Measurements from ENCODE around the gene HLA-DQA2. TPM values are rescaled to one million over a fixed set of nuclear protein-coding genes. Genes with fewer than 3 reads are reported as not detected.

The HLA-DQA2 gene
- total and polyA plus RNA-seq, 2 of the 4 experiments (the other 2 are of a cell fraction): not detected

DNA sequence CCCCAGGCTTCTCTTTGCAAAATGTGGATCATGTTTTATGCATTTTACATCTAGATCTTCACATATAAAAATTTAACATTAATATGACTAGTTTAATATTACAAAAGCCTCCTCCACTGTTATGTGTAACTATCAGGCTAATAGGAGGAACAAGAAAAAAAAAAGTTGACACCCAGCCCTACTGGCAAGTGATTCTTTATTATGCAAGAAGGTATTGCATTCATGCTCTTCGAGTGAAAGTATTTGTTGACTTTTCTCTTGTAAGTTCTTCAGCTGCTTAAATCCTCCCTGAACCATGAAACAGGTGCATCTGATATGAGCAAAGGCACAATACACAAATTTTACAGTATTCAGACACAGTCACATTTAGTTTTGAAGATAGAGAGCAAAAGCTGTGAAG is 22.9 kb downstream of the HLA-DQA2 start:
- Histone ChIP-seq H3K4ac (ENCODE audit: low read depth, low read length) (no peak overlapping the region), H3K9ac (ENCODE audit: low read depth, low read length) (no peak overlapping the region), H4K20me1 (ENCODE audit: insufficient read depth, low read length) (no peaks in the 10 kb centered on the region), H3K27me3 (ENCODE audit: control insufficient read depth, insufficient read depth, low read length) (peaks cover 4% of the 10 kb centered on the region), H3K27ac (ENCODE audit: insufficient read depth, low read length) (no peak overlapping the region), H4K91ac (ENCODE audit: insufficient read depth, low read depth, low read length) (no peak overlapping the region), H2BK15ac (ENCODE audit: low read depth, low read length) (no peak overlapping the region), H2BK5ac (ENCODE audit: low read depth, low read length, poor library complexity, severe bottlenecking) (no peak overlapping the region), H2BK120ac (ENCODE audit: low read depth, low read length) (no peak overlapping the region), H3K36me3 (ENCODE audit: control insufficient read depth, insufficient read depth, low read length) (no peaks in the 10 kb centered on the region), H3K79me1 (ENCODE audit: low read depth in 1 of 2, low read length in 2 of 2) (no peaks in the 10 kb centered on the region), H3K9me3 (ENCODE audit: control insufficient read depth, insufficient read depth, low read length) (no peaks in the 10 kb centered on the region), H3K14ac (replicated peaks; ENCODE audit: low read depth, low read length) (no peak overlapping the region), H3K23ac (ENCODE audit: low read depth, low read length) (no peak overlapping the region), H2AK9ac (replicated peaks; ENCODE audit: low read depth, low read length, poor library complexity) (no peak overlapping the region), H2AFZ (replicated peaks; ENCODE audit: low read length, poor library complexity) (no peak overlapping the region), H3K4me1 (ENCODE audit: control insufficient read depth, insufficient read depth, low read length) (no peaks in the 10 kb centered on the region), H3K18ac (ENCODE audit: low read depth, low read length) (no peak overlapping the region), H3K56ac (ENCODE audit: extremely low read depth, insufficient read depth, low read length) (no peak overlapping the region), H3K4me3 (ENCODE audit: insufficient read depth, low read depth, low read length) (no peak overlapping the region), H4K5ac (ENCODE audit: low read depth, low read length) (no peak overlapping the region), H2BK20ac (ENCODE audit: low read depth, low read length) (no peak overlapping the region), H3K9me1 (ENCODE audit: insufficient read depth, low read length) (no peaks in the 10 kb centered on the region), H2AK5ac (ENCODE audit: low read depth, low read length) (no peak overlapping the region), H3K4me2 (ENCODE audit: low read depth, low read length) (no peak overlapping the region), H4K8ac (ENCODE audit: low read depth in 2 of 2, low read length in 2 of 2) (no peak overlapping the region)
- in situ Hi-C loops (cut with MboI; ENCODE audit: low sequenced_read_pairs): loop anchor here (5.0 kb wide), 1 partner anchor 102 kb away; no protein-coding TSS in a partner anchor
- ATAC-seq (ENCODE audit: low read depth): no peak
- dilution Hi-C loops (cut with HindIII; ENCODE audit: low sequenced_read_pairs, unreplicated experiment): no loop called here
- ChIA-PET CTCF (no interaction called here), POLR2A (ENCODE audit: unreplicated experiment) (no interaction called here)
- intact Hi-C loops (cut with micrococcal nuclease): no loop called here
- no peak for TF ChIP-seq BHLHE40 (IDR thresholded peaks at IDR 0.05; ENCODE audit: low read depth, low read length)
- TF ChIP-seq RCOR1 (IDR thresholded peaks at IDR 0.05; ENCODE audit: insufficient replicate concordance, low read length): no peak
- no peak for TF ChIP-seq MAFK (IDR thresholded peaks at IDR 0.05; ENCODE audit: low read depth, low read length)
- TF ChIP-seq NFE2L2 (IDR thresholded peaks at IDR 0.05; ENCODE audit: low read depth, low read length): no peak
- TF ChIP-seq CHD1 (IDR thresholded peaks at IDR 0.05; ENCODE audit: low read depth, low read length): no peak
- TF ChIP-seq MXI1 (IDR thresholded peaks at IDR 0.05; ENCODE audit: borderline replicate concordance, low read depth, low read length): no peak
- TF ChIP-seq RAD21 (IDR thresholded peaks at IDR 0.05; ENCODE audit: low read length): no peak
- no peak for TF ChIP-seq RFX5 (IDR thresholded peaks at IDR 0.05; ENCODE audit: low read depth, low read length)
- no peak for TF ChIP-seq USF2 (IDR thresholded peaks at IDR 0.05; ENCODE audit: low read depth, low read length)
- TF ChIP-seq CTCF (conservative IDR thresholded peaks at IDR 0.05; ENCODE audit: low read depth, low read length): no peak
- no TSS peak for BruUV-seq (replicated peaks)
- DNase-seq: no peak
- no CpG with 5 or more reads among the region's 1 CpG for WGBS, 2 experiments (ENCODE audit: extremely low coverage in 2 of 2, insufficient read length in 1 of 2)
